ENCODE results near the gene SLC30A5.

- TF ChIP-seq POLR2A (IDR thresholded peaks at IDR 0.05) (no peak), CTCF (IDR thresholded peaks at IDR 0.05) (no peak), EP300 (IDR thresholded peaks at IDR 0.05) (no peak), POLR2AphosphoS5 (IDR thresholded peaks at IDR 0.05) (no peak)
Observed at GRCh38 chr5:69115526-69115925, 21.7 kb downstream of the SLC30A5 start.
